ENCODE measurements around the gene OR10H1.

DNA sequence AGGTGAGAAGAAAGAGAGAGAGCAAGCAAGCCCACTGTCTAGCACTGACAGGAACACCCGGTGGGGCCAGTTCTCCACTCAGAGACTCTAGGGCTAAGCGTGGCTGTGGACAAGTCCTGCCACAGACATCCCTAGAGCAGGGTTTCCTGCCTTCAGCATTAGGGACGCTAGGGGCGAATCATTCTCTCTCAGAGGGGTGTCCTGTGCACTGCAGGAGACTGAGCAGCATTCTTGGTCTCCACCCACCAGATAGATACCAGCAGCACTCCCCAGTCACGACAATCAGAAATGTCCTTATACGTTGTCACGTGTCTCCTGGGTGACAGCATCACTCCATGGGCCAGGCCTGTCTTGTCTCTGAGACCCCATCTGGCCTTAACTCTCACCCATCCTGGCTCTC lies 1.5 kb downstream of the OR10H1 start:
- no peak for TF ChIP-seq TARDBP (IDR thresholded peaks at IDR 0.05)
- TF ChIP-seq ZNF384 (IDR thresholded peaks at IDR 0.05): no peak
- no peak for TF ChIP-seq SP1 (IDR thresholded peaks at IDR 0.05)
- no peak for TF ChIP-seq PKNOX1 (IDR thresholded peaks at IDR 0.05)
- TF ChIP-seq FOXM1 (IDR thresholded peaks at IDR 0.05; ENCODE audit: borderline replicate concordance): no peak
- TF ChIP-seq ARNT (IDR thresholded peaks at IDR 0.05): no peak

All from HEK293T (cell line).